Measurements from ENCODE around the gene EEF1A1.
"Not testable (repeated sequence)": the region's sequence is repeated elsewhere in the genome, so short reads cannot be mapped to it uniquely, and the experiment has no call there.

EEF1A1 gene

DNA sequence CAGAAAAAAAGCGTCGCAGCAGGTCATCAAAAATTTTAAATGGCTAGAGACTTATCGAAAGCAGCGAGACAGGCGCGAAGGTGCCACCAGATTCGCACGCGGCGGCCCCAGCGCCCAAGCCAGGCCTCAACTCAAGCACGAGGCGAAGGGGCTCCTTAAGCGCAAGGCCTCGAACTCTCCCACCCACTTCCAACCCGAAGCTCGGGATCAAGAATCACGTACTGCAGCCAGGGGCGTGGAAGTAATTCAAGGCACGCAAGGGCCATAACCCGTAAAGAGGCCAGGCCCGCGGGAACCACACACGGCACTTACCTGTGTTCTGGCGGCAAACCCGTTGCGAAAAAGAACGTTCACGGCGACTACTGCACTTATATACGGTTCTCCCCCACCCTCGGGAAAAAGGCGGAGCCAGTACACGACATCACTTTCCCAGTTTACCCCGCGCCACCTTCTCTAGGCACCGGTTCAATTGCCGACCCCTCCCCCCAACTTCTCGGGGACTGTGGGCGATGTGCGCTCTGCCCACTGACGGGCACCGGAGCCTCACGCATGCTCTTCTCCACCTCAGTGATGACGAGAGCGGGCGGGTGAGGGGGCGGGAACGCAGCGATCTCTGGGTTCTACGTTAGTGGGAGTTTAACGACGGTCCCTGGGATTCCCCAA lies at the start of gene EEF1A1:
EEF1A1 (minus strand) TSS at position 345 of the 663 bp plus-strand sequence. CDS start 1,006 bp downstream, outside the sequence.
- TF ChIP-seq ZNF274 (IDR thresholded peaks at IDR 0.05; ENCODE audit: low read depth, low read length), result no peak
- peak within 1 kb of the TSS; percentile 93 for H3K4me3 ChIP-seq (ENCODE audit: low read length)

- H3K4me3 ChIP-seq (ENCODE audit: low read length), result no peak overlapping the region
- TF ChIP-seq ZNF274 (IDR thresholded peaks at IDR 0.05; ENCODE audit: low read depth, low read length), result no peak
These were observed 48.3 kb upstream of the EEF1A1 start for GRCh38 chr6:73569121-73569520.

GRCh38 chr6:73566954-73567591 lies 46.2 kb upstream of the EEF1A1 start:
- no peak for TF ChIP-seq ZNF274 (IDR thresholded peaks at IDR 0.05; ENCODE audit: low read depth, low read length)

DNA sequence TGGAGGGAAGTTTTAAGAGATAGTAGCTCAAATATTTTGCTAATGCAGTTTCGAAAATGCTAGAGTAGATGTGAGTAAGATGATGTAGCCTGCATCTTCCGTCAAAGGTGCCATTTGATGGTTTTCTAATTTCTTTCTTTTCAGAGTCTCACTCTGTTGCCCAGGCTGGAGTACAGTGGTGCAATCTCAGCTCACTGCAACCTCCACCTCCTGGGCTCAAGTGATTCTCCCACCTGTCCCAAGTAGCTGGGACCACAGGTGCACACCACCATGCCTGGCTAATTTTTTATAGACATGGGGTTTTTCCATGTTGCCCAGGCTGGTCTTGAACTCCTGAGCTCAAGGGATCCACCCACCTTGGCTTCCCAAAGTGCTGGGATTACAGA lies 45.6 kb upstream of the EEF1A1 start:
- not testable (repeated sequence) for H3K4me3 ChIP-seq (ENCODE audit: low read length)

More at GRCh38 chr6:73566954-73567591, 46.2 kb upstream of the EEF1A1 start:
- H3K4me3 ChIP-seq (ENCODE audit: low read length), result no peak overlapping the region

DNA sequence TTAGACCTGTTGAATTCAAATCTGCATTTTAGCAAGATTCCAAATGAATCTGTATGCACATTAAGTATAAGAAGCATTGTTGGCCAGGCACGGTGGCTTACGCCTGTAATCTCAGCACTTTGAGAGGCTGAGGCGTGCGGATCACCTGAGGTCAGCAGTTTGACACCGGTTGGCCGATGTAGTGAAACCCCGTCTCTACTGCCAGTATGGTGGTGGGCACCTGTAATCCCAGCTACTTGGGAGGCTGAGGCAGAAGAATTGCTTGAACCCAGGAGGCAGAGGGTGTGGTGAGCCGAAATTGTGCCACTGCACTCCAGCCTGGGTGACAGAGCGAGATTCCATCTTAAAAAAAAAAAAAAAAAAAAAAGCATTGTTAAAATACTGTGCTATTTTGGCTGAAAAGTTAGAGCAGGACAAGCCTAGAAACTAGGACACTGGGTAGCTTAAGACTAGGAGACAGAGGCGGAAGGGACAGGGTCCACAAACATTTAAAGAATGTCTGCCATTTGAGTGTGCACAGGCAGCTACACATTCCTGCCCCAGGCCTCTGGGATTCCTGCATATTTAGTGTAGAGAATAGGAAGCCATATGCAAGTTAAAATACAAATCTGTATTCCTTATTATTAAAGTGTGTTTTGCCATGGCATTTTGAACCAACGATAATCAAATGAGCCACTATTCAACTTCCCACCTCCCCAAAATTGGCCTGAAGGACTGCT lies 45.1 kb upstream of the EEF1A1 start:
- TF ChIP-seq ZNF274 (IDR thresholded peaks at IDR 0.05; ENCODE audit: low read depth, low read length), result no peak
- no peak overlapping the region for H3K4me3 ChIP-seq (ENCODE audit: low read length)

DNA sequence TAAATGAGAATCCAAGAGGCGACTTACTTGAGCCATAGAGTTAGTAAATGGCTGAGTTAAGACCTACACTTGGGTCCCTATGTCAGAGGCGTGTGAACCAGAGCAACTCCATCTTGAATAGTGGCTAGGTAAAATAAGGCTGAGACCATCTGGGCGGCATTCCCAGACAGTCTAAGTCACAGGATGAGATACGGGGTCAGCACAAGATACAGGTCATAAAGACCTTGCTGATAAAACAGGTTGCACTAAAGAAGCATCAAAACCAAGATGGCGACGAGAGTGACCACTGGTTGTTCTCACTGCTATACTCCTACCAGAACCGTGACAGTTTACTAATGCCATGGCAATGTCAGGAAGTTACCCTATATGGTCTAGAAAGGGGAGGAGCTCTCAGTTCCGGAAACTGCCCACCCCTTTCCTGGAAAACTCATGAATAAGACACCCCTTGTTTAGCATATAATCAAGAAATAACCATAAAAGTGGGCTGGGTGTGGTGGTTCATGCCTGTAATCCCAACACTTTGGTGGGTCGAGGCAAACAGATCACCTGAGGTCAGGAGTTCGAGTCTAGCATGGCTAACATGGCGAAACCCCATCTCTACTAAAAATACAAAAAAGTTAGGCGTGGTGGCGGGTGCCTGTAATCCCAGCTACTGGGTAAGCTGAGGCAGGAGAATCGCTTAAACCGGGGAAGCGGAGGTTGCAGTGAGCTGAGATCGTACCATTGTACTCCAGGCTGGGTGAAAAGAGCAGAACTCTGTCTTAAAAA lies 43.9 kb upstream of the EEF1A1 start:
- H3K4me3 ChIP-seq (ENCODE audit: low read length), result no peak overlapping the region
- TF ChIP-seq ZNF274 (IDR thresholded peaks at IDR 0.05; ENCODE audit: low read depth, low read length), result no peak

DNA sequence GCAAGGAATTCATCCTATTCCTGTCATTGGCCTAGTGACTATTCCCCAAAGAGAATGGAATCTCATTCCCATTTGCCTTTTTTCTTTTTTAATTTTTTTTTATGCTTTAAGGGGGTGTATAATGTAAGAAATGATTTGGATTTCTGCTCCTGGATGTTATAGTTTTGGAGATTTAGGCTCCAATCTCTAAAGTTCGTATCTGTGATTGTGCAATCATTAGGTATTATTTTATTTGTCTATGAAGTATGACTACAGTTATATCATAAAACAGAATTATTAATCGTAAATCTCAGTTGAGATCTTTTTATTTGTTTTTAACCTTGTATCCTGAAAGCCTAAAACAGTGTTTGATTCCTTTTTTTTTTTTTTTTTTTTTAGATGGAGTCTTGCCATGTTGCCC lies 41.7 kb upstream of the EEF1A1 start:
- no peak for TF ChIP-seq ZNF274 (IDR thresholded peaks at IDR 0.05; ENCODE audit: low read depth, low read length)
- H3K4me3 ChIP-seq (ENCODE audit: low read length), result no peak overlapping the region

- H3K4me3 ChIP-seq (ENCODE audit: low read length), result no peak overlapping the region; the same call in 1 of the 2 replicates
These were observed 40.1 kb upstream of the EEF1A1 start for GRCh38 chr6:73560853-73561407.

DNA sequence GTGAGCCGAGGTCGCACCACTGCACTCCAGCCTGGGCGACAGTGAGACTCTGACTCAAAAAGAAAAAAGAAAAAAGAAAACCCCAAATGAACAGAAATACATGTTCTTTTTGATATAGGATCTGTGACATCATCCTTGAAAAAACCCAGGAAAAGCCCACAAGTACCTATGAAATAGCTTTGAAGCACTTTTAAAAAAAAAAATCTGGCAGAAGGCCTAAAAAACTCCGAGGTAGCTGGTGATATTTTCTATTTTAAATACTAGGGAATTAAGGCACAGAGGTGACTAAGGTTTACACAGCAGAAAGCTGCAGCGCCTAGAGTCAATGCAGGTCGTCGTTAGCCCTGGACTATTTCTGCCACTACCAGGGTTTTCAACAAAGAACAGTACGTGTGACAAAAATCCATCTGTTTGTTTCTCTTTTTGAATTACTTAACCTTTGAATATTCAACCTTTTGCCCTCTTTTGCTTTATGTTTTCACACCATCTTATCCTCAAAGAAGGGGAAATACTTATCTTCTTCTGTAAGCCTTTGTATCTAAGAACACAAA lies 39.4 kb upstream of the EEF1A1 start:
- no peak overlapping the region for H3K4me3 ChIP-seq (ENCODE audit: low read length)
- TF ChIP-seq ZNF274 (IDR thresholded peaks at IDR 0.05; ENCODE audit: low read depth, low read length), result no peak

More at GRCh38 chr6:73560853-73561407, 40.1 kb upstream of the EEF1A1 start:
- TF ChIP-seq ZNF274 (IDR thresholded peaks at IDR 0.05; ENCODE audit: low read depth, low read length), result no peak

DNA sequence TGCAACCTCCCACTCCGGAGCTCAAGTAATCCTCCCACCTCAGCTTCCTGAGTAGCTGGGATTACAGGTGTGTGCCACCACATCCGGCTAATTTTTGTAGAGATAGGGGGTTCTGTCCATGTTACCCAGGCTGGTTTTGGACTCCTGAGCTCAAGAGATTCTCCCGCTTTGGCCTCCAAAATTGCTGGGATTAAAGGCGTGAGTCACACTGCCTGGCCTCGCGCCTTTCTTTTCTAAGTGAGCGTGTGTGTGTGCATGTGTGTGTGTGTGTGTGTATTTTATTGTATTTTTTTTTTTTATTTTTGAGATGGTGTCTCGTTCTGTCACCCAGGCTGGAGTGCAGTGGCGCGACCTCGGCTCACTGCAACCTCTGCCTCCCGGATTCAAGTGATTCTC lies 38.6 kb upstream of the EEF1A1 start:
- not testable (repeated sequence) for H3K4me3 ChIP-seq (ENCODE audit: low read length)

GRCh38 chr6:73558624-73559398 lies 38.0 kb upstream of the EEF1A1 start:
- H3K4me3 ChIP-seq (ENCODE audit: low read length), result no peak overlapping the region; the same call in 1 of the 2 replicates

DNA sequence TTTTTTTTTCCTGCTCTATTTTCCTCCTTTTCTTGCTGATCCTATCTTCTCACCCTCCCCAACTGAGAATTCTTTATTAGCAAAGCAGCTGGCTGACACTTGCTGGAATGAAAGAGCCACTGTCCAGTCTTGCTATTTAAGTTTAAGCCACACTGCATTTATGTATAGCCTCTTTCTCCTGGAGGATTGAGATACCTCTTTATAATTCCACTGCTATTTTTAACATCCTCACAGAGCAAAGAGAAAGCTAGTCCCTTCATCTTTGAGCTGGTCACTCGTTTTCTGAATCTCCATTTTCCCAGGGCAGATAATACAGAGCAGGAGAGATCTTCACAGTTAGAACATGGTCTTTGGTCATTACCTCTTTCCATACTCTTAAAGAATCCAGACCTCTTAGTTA lies 36.0 kb upstream of the EEF1A1 start:
- H3K4me3 ChIP-seq (ENCODE audit: low read length), result no peak overlapping the region
- TF ChIP-seq ZNF274 (IDR thresholded peaks at IDR 0.05; ENCODE audit: low read depth, low read length), result no peak

More at GRCh38 chr6:73558624-73559398, 38.0 kb upstream of the EEF1A1 start:
- TF ChIP-seq ZNF274 (IDR thresholded peaks at IDR 0.05; ENCODE audit: low read depth, low read length), result no peak

- not testable (repeated sequence) for H3K4me3 ChIP-seq (ENCODE audit: low read length)
These were observed 34.6 kb upstream of the EEF1A1 start for GRCh38 chr6:73555380-73555949.

DNA sequence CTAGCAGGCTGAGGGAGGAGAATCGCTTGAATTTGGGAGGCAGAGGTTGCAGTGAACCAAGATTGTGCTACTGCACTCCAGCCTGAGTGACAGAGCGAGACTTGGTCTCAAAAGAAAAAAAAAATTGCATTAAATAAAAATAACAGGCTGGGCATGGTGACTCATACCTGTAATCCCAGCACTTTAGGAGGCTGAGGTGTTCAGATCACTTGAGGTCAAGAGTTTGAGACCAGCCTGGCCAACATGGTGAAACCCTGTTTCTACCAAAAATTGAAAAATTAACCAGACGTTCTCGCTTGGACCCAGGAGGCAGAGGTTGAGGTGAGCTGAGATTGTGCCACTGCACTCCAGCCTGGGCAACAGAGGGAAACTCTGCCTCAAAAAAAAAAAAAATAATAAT lies 30.3 kb upstream of the EEF1A1 start:
- H3K4me3 ChIP-seq (ENCODE audit: low read length), result not testable (repeated sequence)

Measured in GM08714 (cell line).